ENCODE data around the gene KCNK3. TPM values are rescaled to one million over a fixed set of nuclear protein-coding genes. Genes with fewer than 3 reads are reported as not detected.

Gene KCNK3
- total and polyA plus RNA-seq, 2 donors (not counting 3 experiments of a cell fraction or from before 2014, with no cell fraction given), result not detected

DNA sequence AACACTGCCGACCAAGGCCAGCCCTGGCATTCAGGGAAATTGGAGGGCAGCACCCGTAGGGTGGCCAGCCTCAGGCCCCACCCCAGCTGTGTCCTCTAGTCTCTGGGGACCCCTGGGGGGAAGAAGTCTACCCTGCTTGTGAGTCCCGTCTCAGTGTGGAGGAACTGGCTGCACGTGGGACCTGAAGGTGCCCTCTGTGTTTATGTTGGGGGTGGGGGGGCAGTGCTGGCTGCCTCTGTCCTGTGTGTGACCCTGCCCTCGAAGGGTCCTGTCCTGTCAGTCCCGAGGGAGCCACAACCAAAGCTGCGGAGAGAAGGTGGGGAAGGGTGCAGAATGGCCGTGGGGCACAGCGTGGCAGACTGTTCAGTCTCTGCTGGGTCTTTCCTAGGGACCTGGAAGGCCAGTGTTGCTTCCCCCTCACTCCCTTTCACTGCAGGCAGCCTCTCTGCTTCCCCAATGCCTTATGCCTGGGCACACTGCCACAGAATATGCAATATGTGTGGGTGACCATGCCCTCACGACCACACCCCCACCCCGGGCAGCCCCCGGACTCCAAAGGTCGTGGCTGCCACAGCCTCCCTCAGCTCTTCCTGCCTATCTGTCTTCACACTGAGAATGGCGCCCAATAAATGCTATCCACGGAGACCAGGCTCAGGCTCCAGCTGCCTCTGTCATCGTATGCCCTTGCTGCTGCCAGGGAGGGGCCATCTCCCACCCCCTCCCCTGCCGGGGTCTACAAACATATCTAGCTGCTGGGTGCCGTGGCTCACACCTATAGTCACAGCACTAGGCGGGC lies 38.2 kb downstream of the KCNK3 start:
- Histone ChIP-seq H3K27me3 (ENCODE audit: control insufficient read depth in 2 of 2, insufficient read depth in 2 of 2, low read length in 2 of 2) (peaks cover 0 to 10% of the 10 kb centered on the region in 2 experiments), H3K9me1 (replicated peaks; ENCODE audit: control insufficient read depth, extremely low read depth, insufficient read depth, low read length) (no peaks in the 10 kb centered on the region), H4K20me1 (replicated peaks; ENCODE audit: control insufficient read depth, extremely low read depth, insufficient read depth, low read length) (no peaks in the 10 kb centered on the region), H3K9me3 (replicated peaks; ENCODE audit: control insufficient read depth, insufficient read depth, low read length) (no peaks in the 10 kb centered on the region), H2AFZ (ENCODE audit: low read depth, low read length) (no peak overlapping the region), H3K36me3 (ENCODE audit: control insufficient read depth in 2 of 2, extremely low read depth in 1 of 2, insufficient read depth in 2 of 2, low read length in 2 of 2) (no peaks in the 10 kb centered on the region), H3K4me2 (ENCODE audit: insufficient read depth, low read length) (no peak overlapping the region), H3K79me2 (ENCODE audit: control insufficient read depth, insufficient read depth, low read length) (no peaks in the 10 kb centered on the region), H3K9ac (replicated peaks; ENCODE audit: extremely low read depth, insufficient read depth, low read length) (no peak overlapping the region), H3K4me1 (ENCODE audit: control insufficient read depth, extremely low read depth, insufficient read depth, low read length) (no peaks in the 10 kb centered on the region), H3K4me3 (replicated peaks in 1 of 3; ENCODE audit: insufficient read depth in 1 of 3, low read depth in 1 of 3, low read length in 3 of 3) (no peak overlapping the region), H3K27ac (ENCODE audit: insufficient read depth, low read depth, low read length) (no peak overlapping the region)
- DNase-seq (ENCODE audit: low read depth, low spot score), result no peak
- dilution Hi-C loops (cut with MboI; ENCODE audit: extremely low pct_ligation_motif_present, low sequenced_read_pairs), result no loop called here
- no peak for FAIRE-seq
- ChIA-PET POLR2A (no interaction called here), CTCF (interaction anchor here (1.1 to 5.4 kb wide), 5 partner anchors 10 to 153 kb away, joined by 3 to 39 read pairs (median 3); no protein-coding TSS in a partner anchor)
- TF ChIP-seq, protein P1, sequence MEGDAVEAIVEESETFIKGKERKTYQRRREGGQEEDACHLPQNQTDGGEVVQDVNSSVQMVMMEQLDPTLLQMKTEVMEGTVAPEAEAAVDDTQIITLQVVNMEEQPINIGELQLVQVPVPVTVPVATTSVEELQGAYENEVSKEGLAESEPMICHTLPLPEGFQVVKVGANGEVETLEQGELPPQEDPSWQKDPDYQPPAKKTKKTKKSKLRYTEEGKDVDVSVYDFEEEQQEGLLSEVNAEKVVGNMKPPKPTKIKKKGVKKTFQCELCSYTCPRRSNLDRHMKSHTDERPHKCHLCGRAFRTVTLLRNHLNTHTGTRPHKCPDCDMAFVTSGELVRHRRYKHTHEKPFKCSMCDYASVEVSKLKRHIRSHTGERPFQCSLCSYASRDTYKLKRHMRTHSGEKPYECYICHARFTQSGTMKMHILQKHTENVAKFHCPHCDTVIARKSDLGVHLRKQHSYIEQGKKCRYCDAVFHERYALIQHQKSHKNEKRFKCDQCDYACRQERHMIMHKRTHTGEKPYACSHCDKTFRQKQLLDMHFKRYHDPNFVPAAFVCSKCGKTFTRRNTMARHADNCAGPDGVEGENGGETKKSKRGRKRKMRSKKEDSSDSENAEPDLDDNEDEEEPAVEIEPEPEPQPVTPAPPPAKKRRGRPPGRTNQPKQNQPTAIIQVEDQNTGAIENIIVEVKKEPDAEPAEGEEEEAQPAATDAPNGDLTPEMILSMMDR (IDR thresholded peaks at IDR 0.05; ENCODE audit: extremely low read depth in 1 of 2, insufficient read depth in 1 of 2, low read depth in 1 of 2, low read length in 2 of 2), result no peak
- no peak for TF ChIP-seq POLR2AphosphoS5 (IDR thresholded peaks at IDR 0.05; ENCODE audit: insufficient read depth, low read depth, low read length)
- TF ChIP-seq, protein P2, sequence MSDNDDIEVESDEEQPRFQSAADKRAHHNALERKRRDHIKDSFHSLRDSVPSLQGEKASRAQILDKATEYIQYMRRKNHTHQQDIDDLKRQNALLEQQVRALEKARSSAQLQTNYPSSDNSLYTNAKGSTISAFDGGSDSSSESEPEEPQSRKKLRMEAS (IDR thresholded peaks at IDR 0.05; ENCODE audit: insufficient read depth, insufficient read length), result no peak
- TF ChIP-seq MYC (IDR thresholded peaks at IDR 0.05; ENCODE audit: low read depth, low read length), result no peak
- TF ChIP-seq GATA2 (IDR thresholded peaks at IDR 0.05; ENCODE audit: insufficient read depth, insufficient read length, low read depth, low read length), result no peak
- no peak for TF ChIP-seq POLR2A (IDR thresholded peaks at IDR 0.05; ENCODE audit: low read depth, low read length)
- no peak for TF ChIP-seq EZH2 (IDR thresholded peaks at IDR 0.05; ENCODE audit: borderline replicate concordance, low read depth, low read length, severe bottlenecking)
- no peak for TF ChIP-seq FOS (IDR thresholded peaks at IDR 0.05; ENCODE audit: borderline replicate concordance, insufficient read depth, low read length)
- TF ChIP-seq JUN (IDR thresholded peaks at IDR 0.05; ENCODE audit: borderline replicate concordance, insufficient read depth, insufficient read length, low read depth), result no peak
- intact Hi-C loops (cut with micrococcal nuclease), result no loop called here
- BruUV-seq (replicated peaks), result no TSS peak

All from endothelial cell of umbilical vein (primary cell).